NCI-H1436 treated with DMSO at 0.1 percent for 48 hours (cell line): Measurements from ENCODE around the gene ASTN2.
"Not testable (repeated sequence)": the region's sequence is repeated elsewhere in the genome, so short reads cannot be mapped to it uniquely, and the experiment has no call there.

ENCODE experiments used
- DNase-seq: peaks from one replicate; lab custom pipeline; 2025; lab: John Stamatoyannopoulos, UW

The ASTN2 gene

GRCh38 chr9:116476002-116476401, 938.9 kb downstream of the ASTN2 start:
- no peak for DNase-seq

- no peak for DNase-seq
Observed at GRCh38 chr9:116475201-116475600, 939.7 kb downstream of the ASTN2 start.

GRCh38 chr9:116471944-116472506, 942.8 kb downstream of the ASTN2 start:
- no peak for DNase-seq

GRCh38 chr9:116471093-116471906, 943.6 kb downstream of the ASTN2 start:
- no peak for DNase-seq

GRCh38 chr9:116468793-116469527, 945.9 kb downstream of the ASTN2 start:
- no peak for DNase-seq

- no peak for DNase-seq
Observed at GRCh38 chr9:116468369-116468768, 946.5 kb downstream of the ASTN2 start.

- DNase-seq, result no peak
Observed at GRCh38 chr9:116467740-116468351, 947.0 kb downstream of the ASTN2 start.

- no peak for DNase-seq
Observed at GRCh38 chr9:116466271-116467235, 948.3 kb downstream of the ASTN2 start.

- DNase-seq, result no peak
Observed at GRCh38 chr9:116465576-116466270, 949.1 kb downstream of the ASTN2 start.

GRCh38 chr9:116464987-116465571, 949.8 kb downstream of the ASTN2 start:
- DNase-seq, result no peak

GRCh38 chr9:116464423-116464822, 950.4 kb downstream of the ASTN2 start:
- no peak for DNase-seq

GRCh38 chr9:116461632-116462031, 953.2 kb downstream of the ASTN2 start:
- DNase-seq, result no peak

GRCh38 chr9:116460026-116460425, 954.8 kb downstream of the ASTN2 start:
- DNase-seq, result no peak

GRCh38 chr9:116459576-116459975, 955.3 kb downstream of the ASTN2 start:
- no peak for DNase-seq

GRCh38 chr9:116456490-116457088, 958.3 kb downstream of the ASTN2 start:
- DNase-seq, result no peak

GRCh38 chr9:116454539-116454938, 960.3 kb downstream of the ASTN2 start:
- DNase-seq, result not testable (repeated sequence)

GRCh38 chr9:116453785-116454184, 961.1 kb downstream of the ASTN2 start:
- DNase-seq, result no peak

- no peak for DNase-seq
Observed at GRCh38 chr9:116452634-116453033, 962.2 kb downstream of the ASTN2 start.

GRCh38 chr9:116452227-116452626, 962.6 kb downstream of the ASTN2 start:
- DNase-seq, result no peak
